ENCODE data around the gene DCTPP1. TPM values are rescaled to one million over a fixed set of nuclear protein-coding genes. Genes with fewer than 3 reads are reported as not detected.
A peak's percentile ranks its signal among the peaks of the same experiment; 100 is the strongest.

Gene DCTPP1
- total and polyA plus RNA-seq, 2 of the 13 experiments (the other 11 are each of a cell fraction or from before 2014, with no cell fraction given) = 54.8 to 74.4 TPM

DNA sequence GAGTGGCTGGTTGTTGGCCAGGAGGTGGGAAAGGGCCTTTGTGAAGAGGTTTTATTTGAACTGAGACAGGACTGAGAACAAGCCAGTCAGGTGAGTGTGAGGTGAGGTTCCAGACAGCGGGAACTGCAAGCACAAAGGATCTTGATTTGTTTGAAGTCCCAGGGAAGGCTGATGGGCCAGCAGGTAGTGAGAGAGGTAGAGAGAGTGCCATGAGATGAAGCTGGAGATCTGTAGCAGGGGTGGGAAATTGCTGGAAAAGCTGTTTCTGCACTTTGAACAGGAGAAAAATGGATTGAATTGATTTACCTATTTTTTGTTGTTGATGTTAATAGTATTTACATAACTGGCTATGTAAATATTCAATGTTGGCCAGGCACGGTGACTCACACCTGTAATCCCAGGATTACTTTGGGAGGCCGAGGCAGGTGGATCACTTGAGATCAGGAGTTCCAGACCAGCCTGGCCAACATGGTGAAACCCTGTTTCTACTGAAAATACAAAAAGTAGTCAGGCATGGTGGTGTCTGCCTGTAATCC is 7.7 kb upstream of the DCTPP1 start (continued):
- TF ChIP-seq, protein P1, sequence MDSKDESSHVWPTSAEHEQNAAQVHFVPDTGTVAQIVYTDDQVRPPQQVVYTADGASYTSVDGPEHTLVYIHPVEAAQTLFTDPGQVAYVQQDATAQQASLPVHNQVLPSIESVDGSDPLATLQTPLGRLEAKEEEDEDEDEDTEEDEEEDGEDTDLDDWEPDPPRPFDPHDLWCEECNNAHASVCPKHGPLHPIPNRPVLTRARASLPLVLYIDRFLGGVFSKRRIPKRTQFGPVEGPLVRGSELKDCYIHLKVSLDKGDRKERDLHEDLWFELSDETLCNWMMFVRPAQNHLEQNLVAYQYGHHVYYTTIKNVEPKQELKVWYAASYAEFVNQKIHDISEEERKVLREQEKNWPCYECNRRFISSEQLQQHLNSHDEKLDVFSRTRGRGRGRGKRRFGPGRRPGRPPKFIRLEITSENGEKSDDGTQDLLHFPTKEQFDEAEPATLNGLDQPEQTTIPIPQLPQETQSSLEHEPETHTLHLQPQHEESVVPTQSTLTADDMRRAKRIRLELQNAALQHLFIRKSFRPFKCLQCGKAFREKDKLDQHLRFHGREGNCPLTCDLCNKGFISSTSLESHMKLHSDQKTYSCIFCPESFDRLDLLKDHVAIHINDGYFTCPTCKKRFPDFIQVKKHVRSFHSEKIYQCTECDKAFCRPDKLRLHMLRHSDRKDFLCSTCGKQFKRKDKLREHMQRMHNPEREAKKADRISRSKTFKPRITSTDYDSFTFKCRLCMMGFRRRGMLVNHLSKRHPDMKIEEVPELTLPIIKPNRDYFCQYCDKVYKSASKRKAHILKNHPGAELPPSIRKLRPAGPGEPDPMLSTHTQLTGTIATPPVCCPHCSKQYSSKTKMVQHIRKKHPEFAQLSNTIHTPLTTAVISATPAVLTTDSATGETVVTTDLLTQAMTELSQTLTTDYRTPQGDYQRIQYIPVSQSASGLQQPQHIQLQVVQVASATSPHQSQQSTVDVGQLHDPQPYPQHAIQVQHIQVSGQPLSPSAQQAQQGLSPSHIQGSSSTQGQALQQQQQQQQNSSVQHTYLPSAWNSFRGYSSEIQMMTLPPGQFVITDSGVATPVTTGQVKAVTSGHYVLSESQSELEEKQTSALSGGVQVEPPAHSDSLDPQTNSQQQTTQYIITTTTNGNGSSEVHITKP (CRISPR knock-in tag; IDR thresholded peaks at IDR 0.05; ENCODE audit: low read depth) = no peak
- TF ChIP-seq SATB2 (CRISPR knock-in tag; IDR thresholded peaks at IDR 0.05) (no peak), SP140L (CRISPR knock-in tag; IDR thresholded peaks at IDR 0.05; ENCODE audit: borderline replicate concordance) (no peak), SP5 (CRISPR knock-in tag; IDR thresholded peaks at IDR 0.05; ENCODE audit: borderline replicate concordance, low read depth) (peak; percentile 18; the same call in 1 of the 2 replicates), TARDBP (CRISPR knock-in tag; IDR thresholded peaks at IDR 0.05) (no peak), KLF15 (CRISPR knock-in tag; IDR thresholded peaks at IDR 0.05; ENCODE audit: borderline replicate concordance) (no peak), ZNF460 (CRISPR knock-in tag; IDR thresholded peaks at IDR 0.05; ENCODE audit: borderline replicate concordance) (peak; percentile 81; the same call in 1 of the 2 replicates), MED1 (CRISPR knock-in tag; IDR thresholded peaks at IDR 0.05) (peak; percentile 28), ZFP90 (CRISPR knock-in tag; IDR thresholded peaks at IDR 0.05; ENCODE audit: borderline replicate concordance) (no peak), ELF3 (CRISPR knock-in tag; IDR thresholded peaks at IDR 0.05) (peak; percentile 48; the same call in 1 of the 2 replicates), KDM5B (CRISPR knock-in tag; IDR thresholded peaks at IDR 0.05; ENCODE audit: borderline replicate concordance) (no peak), ELF1 (CRISPR knock-in tag; IDR thresholded peaks at IDR 0.05) (no peak)
- TF ChIP-seq, protein P2, sequence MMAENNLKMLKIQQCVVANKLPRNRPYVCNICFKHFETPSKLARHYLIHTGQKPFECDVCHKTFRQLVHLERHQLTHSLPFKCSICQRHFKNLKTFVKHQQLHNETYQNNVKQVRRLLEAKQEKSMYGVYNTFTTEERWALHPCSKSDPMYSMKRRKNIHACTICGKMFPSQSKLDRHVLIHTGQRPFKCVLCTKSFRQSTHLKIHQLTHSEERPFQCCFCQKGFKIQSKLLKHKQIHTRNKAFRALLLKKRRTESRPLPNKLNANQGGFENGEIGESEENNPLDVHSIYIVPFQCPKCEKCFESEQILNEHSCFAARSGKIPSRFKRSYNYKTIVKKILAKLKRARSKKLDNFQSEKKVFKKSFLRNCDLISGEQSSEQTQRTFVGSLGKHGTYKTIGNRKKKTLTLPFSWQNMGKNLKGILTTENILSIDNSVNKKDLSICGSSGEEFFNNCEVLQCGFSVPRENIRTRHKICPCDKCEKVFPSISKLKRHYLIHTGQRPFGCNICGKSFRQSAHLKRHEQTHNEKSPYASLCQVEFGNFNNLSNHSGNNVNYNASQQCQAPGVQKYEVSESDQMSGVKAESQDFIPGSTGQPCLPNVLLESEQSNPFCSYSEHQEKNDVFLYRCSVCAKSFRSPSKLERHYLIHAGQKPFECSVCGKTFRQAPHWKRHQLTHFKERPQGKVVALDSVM (CRISPR knock-in tag; IDR thresholded peaks at IDR 0.05) = no peak
- TF ChIP-seq, protein P3, sequence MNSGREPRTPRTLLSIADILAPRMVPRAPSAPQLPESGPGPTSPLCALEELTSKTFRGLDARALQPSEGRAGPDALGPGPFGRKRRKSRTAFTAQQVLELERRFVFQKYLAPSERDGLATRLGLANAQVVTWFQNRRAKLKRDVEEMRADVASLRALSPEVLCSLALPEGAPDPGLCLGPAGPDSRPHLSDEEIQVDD (CRISPR knock-in tag; IDR thresholded peaks at IDR 0.05; ENCODE audit: borderline replicate concordance) = no peak
- TF ChIP-seq, protein P4, sequence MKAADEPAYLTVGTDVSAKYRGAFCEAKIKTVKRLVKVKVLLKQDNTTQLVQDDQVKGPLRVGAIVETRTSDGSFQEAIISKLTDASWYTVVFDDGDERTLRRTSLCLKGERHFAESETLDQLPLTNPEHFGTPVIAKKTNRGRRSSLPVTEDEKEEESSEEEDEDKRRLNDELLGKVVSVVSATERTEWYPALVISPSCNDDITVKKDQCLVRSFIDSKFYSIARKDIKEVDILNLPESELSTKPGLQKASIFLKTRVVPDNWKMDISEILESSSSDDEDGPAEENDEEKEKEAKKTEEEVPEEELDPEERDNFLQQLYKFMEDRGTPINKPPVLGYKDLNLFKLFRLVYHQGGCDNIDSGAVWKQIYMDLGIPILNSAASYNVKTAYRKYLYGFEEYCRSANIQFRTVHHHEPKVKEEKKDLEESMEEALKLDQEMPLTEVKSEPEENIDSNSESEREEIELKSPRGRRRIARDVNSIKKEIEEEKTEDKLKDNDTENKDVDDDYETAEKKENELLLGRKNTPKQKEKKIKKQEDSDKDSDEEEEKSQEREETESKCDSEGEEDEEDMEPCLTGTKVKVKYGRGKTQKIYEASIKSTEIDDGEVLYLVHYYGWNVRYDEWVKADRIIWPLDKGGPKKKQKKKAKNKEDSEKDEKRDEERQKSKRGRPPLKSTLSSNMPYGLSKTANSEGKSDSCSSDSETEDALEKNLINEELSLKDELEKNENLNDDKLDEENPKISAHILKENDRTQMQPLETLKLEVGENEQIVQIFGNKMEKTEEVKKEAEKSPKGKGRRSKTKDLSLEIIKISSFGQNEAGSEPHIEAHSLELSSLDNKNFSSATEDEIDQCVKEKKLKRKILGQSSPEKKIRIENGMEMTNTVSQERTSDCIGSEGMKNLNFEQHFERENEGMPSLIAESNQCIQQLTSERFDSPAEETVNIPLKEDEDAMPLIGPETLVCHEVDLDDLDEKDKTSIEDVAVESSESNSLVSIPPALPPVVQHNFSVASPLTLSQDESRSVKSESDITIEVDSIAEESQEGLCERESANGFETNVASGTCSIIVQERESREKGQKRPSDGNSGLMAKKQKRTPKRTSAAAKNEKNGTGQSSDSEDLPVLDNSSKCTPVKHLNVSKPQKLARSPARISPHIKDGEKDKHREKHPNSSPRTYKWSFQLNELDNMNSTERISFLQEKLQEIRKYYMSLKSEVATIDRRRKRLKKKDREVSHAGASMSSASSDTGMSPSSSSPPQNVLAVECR (CRISPR knock-in tag; IDR thresholded peaks at IDR 0.05; ENCODE audit: borderline replicate concordance) = no peak
- TF ChIP-seq, protein P5, sequence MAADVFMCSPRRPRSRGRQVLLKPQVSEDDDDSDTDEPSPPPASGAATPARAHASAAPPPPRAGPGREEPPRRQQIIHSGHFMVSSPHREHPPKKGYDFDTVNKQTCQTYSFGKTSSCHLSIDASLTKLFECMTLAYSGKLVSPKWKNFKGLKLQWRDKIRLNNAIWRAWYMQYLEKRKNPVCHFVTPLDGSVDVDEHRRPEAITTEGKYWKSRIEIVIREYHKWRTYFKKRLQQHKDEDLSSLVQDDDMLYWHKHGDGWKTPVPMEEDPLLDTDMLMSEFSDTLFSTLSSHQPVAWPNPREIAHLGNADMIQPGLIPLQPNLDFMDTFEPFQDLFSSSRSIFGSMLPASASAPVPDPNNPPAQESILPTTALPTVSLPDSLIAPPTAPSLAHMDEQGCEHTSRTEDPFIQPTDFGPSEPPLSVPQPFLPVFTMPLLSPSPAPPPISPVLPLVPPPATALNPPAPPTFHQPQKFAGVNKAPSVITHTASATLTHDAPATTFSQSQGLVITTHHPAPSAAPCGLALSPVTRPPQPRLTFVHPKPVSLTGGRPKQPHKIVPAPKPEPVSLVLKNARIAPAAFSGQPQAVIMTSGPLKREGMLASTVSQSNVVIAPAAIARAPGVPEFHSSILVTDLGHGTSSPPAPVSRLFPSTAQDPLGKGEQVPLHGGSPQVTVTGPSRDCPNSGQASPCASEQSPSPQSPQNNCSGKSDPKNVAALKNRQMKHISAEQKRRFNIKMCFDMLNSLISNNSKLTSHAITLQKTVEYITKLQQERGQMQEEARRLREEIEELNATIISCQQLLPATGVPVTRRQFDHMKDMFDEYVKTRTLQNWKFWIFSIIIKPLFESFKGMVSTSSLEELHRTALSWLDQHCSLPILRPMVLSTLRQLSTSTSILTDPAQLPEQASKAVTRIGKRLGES (CRISPR knock-in tag; IDR thresholded peaks at IDR 0.05; ENCODE audit: borderline replicate concordance) = no peak

Measured in HepG2 (cell line).